Hepatocyte (in vitro differentiated cells): ENCODE measurements around the gene OPRL1.

ENCODE experiments used
- EZH2 ChIP-seq: fragments of 200-600 bp; sonication (generic); IDR thresholded peaks from 2 replicates; pipeline ENCODE4 v1.6.1; 2016; ENCODE audit warnings: antibody characterized with exemption, mild to moderate bottlenecking, borderline replicate concordance
- EZH2phosphoT487 ChIP-seq: fragments of 200-600 bp; sonication (generic); IDR thresholded peaks from one replicate; pipeline ENCODE4 v1.6.1; 2018; ENCODE audit warnings: antibody characterized with exemption, mild to moderate bottlenecking, low read depth, moderate library complexity; ENCODE audit not compliant: unreplicated experiment, severe bottlenecking
- TF ChIP-seq, protein P1 (sequence below): fragments of 200-600 bp; sonication (generic); IDR thresholded peaks from 2 replicates; pipeline ENCODE4 v1.5.1; 2016; ENCODE audit warnings: antibody characterized with exemption, mild to moderate bottlenecking; ENCODE audit not compliant: poor library complexity

DNA sequence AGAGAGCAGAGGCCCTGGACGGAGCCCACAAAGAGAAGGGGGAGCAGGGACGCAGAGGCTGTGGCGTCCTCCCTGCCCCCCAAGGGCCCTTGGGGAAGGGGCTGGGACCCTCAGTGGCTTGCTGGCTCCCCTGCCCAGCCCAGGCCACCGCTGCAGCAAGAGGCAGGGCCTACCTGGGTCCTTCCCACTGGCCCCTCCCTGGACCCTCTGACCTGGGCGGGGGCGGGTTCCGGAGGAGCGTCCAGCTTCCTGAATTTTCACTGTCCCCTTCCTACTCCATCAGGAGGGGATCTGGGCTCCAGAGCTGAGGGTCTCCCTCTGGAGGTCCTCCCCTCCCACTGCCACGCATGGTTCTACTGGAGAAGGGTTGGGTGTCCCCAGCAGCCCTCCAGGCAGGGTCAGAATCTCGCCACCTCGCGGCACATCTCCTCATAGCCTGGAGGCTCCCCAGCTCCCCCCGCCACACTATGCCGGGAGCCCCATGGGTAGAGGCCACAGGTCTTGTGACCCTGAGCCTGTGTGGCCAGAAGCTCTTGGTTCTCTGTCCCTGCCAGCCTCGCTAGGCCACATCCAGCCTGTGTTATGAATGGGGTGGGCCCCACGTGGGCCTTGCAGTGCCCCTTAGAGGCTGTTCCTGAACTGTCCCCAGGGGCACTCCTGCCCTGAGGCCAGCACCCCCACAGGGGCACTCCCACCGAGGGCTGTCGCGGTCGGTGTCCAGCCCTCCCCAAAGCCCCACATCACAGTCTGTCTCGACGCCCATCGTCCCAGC is 29.4 kb upstream of the OPRL1 start:
- TF ChIP-seq, protein P1, sequence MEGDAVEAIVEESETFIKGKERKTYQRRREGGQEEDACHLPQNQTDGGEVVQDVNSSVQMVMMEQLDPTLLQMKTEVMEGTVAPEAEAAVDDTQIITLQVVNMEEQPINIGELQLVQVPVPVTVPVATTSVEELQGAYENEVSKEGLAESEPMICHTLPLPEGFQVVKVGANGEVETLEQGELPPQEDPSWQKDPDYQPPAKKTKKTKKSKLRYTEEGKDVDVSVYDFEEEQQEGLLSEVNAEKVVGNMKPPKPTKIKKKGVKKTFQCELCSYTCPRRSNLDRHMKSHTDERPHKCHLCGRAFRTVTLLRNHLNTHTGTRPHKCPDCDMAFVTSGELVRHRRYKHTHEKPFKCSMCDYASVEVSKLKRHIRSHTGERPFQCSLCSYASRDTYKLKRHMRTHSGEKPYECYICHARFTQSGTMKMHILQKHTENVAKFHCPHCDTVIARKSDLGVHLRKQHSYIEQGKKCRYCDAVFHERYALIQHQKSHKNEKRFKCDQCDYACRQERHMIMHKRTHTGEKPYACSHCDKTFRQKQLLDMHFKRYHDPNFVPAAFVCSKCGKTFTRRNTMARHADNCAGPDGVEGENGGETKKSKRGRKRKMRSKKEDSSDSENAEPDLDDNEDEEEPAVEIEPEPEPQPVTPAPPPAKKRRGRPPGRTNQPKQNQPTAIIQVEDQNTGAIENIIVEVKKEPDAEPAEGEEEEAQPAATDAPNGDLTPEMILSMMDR: no peak
- no peak for TF ChIP-seq EZH2
- TF ChIP-seq EZH2phosphoT487: no peak
